T-helper 2 cell (primary cell): Measurements from ENCODE around the gene CDX2.

Experiments
- DNase-seq, 5 experiments: peaks; one replicate each; pipeline versions ENCODE4 v3.0.0 to v3.0.0-alpha.2; 2012 to 2022

CDX2 gene

DNA sequence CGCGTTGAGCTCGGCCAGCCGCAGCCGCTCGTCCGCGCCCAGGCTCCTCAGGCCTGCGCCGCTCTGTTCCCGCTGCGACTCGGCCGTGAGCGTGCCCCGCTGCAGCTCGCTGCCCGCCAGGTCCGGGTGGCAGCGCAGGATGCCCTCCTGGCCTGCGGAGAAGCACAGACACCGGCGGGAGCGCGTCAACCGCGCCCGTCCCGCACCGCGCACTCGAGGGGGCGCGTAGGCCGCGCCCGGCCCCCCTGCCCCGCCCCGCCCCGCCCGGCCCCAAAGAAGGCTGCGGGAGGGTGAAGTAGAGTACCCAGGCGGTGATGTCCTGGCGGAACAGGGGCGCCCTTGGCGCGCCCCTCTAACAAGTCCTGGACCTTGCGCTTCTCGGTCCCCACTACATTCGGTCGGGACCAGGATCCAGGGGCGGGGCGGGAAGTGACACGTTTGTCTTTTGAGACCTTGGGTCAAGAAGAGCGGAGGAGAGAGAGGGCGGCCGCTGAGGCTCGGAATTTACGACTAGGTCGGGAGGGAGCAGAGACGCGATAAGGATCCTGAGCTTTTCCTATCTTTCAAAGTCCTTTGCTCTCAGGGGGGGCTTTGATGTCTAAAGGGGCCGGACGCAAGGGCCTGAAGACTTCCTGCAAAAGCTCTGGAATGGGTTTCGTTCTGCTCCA lies 9.3 kb upstream of the CDX2 start:
- no peak for DNase-seq

GRCh38 chr13:27977476-27978300 lies 8.6 kb upstream of the CDX2 start:
- DNase-seq = peak in 1 of 5 experiments; percentile 47

- DNase-seq = no peak
These were observed 7.4 kb upstream of the CDX2 start for GRCh38 chr13:27976362-27977091.

- no peak for DNase-seq
These were observed 6.6 kb upstream of the CDX2 start for GRCh38 chr13:27975564-27976361.

GRCh38 chr13:27973961-27974662 lies 5.0 kb upstream of the CDX2 start:
- no peak for DNase-seq

DNA sequence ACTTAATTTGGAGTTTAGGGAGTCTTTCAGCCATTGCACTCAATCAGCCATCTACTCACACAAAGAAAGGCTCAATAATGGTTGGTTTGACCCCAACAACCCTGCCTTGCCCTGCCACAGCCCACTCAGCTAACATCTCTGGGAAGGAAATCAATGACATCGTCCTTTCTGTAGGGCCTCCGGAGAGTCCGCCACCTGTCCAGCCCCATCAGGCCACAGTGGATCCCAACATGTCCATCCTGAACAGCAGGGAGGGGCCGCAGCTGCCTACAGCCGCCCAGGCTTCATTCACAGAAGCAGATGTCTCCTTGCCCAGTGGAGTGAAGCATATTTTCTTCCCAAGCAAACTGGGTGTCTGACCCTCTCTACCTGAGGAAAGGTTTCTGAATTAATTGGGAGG lies 4.2 kb upstream of the CDX2 start:
- DNase-seq = no peak

- DNase-seq = no peak
These were observed 3.3 kb upstream of the CDX2 start for GRCh38 chr13:27972478-27972820.

GRCh38 chr13:27971776-27972477 lies 2.8 kb upstream of the CDX2 start:
- no peak for DNase-seq

DNA sequence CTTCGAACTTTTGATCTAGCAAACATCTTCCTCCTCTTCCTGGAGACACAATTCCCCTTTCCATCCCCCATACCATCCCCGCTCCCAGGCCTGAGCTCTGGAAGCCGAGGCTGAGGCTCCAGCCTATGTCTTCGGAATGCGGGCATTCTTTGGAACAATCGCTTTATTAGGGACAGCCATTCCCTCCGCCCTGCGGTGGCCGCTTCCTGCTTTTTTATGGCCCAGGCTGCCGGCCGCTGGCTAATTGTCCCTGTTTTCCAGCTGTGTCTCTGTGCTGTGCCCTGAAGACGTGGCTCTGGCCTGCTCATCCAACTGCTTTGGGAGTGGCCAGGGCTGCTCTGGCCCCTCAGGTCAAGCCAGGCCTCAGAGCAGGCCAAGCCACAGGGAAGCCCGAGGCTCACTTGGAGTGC lies 2.1 kb upstream of the CDX2 start:
- no peak for DNase-seq

- no peak for DNase-seq
These were observed 1.5 kb upstream of the CDX2 start for GRCh38 chr13:27970382-27971235.

DNA sequence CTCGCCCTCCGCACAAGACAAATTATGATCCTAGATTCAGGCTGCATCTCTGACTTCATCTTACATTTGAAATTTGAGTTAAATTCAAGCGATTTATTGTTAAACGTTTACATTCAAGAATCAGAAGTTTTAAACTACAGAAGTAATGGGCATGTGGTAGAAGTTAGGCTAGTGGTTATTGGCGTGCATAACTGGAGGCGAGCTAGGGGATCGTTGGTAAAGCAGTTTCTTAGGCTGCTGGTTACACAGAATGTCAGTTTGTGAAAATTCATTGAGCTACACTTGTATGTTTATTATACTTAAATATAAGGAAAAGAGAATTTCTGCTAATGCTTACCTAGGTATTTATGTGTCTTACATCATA lies 733 bp upstream of the CDX2 start:
- no peak for DNase-seq

- peak in 1 of 5 experiments; percentile 36 for DNase-seq
These were observed 616 bp downstream of the CDX2 start for GRCh38 chr13:27968316-27969081.

GRCh38 chr13:27967736-27968315 lies 1.3 kb downstream of the CDX2 start:
- no peak for DNase-seq

DNA sequence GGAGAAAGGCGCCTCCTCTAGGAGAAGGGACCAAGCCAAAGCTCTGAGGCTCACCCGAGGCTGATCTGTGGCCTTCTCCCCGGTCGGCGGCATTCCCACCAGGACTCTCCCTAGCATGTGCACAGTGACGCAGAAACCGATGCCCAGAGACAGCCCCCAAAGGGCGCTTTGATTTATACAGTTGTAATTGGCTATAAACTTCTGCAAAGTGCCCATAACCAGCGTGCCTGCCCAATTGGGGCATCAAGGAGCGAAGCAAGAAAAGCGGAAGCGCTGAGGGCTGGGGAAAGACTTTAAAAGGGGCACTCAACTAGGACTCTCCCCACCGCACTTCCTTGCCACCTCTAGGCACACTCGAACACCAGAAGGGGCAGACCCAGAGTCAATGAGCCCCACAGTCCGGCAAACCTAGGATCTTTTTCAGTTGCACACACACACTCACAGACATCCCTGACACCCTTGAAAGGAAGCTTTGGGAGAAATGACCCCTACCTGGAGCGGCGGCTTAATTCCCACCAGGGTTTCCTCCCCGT lies 1.8 kb downstream of the CDX2 start:
- no peak for DNase-seq

GRCh38 chr13:27966641-27967202 lies 2.4 kb downstream of the CDX2 start:
- DNase-seq = no peak

GRCh38 chr13:27965740-27966640 lies 3.1 kb downstream of the CDX2 start:
- DNase-seq = no peak

GRCh38 chr13:27965343-27965739 lies 3.8 kb downstream of the CDX2 start:
- no peak for DNase-seq
